Trophoblast cell (in vitro differentiated cells and primary cell): ENCODE results near the gene TMEM179B.

Experiments
- DNase-seq, 2 donors: peaks; one replicate each; pipeline ENCODE4 v3.0.0-alpha.2; 2016
- H2AFZ ChIP-seq: 2 replicates; pipeline ENCODE4 v1.6.1; 2013; ENCODE audit warnings: low read length, moderate library complexity, mild to moderate bottlenecking; ENCODE audit not compliant: insufficient read depth, poor library complexity
- H2AK5ac ChIP-seq: 2 replicates; pipeline ENCODE4 v1.6.1; 2013; ENCODE audit warnings: mild to moderate bottlenecking, low read length
- H2BK120ac ChIP-seq: 2 replicates; pipeline ENCODE4 v1.6.1; 2013; ENCODE audit warnings: low read length, mild to moderate bottlenecking, moderate library complexity; ENCODE audit not compliant: insufficient read depth, poor library complexity
- H2BK12ac ChIP-seq: 2 replicates; pipeline ENCODE4 v1.6.1; 2013; ENCODE audit warnings: mild to moderate bottlenecking, low read length, moderate library complexity
- H2BK5ac ChIP-seq: 2 replicates; pipeline ENCODE4 v1.6.1; 2013; ENCODE audit warnings: low read length, low read depth, moderate library complexity, mild to moderate bottlenecking; ENCODE audit not compliant: poor library complexity
- H3K14ac ChIP-seq: 2 replicates; pipeline ENCODE4 v1.6.1; 2013; ENCODE audit warnings: mild to moderate bottlenecking, low read length
- H3K18ac ChIP-seq: 2 replicates; pipeline ENCODE4 v1.6.1; 2013; ENCODE audit warnings: mild to moderate bottlenecking, low read length
- H3K23ac ChIP-seq: 2 replicates; pipeline ENCODE4 v1.6.1; 2013; ENCODE audit warnings: low read length
- H3K27ac ChIP-seq: 2 replicates; pipeline ENCODE4 v1.5.1; 2013; ENCODE audit warnings: low read depth, mild to moderate bottlenecking, inconsistent platforms, low read length, moderate library complexity
- H3K27me3 ChIP-seq: 2 replicates; pipeline ENCODE4 v1.6.1; 2013; ENCODE audit warnings: inconsistent platforms, mild to moderate bottlenecking, low read length, moderate library complexity; ENCODE audit not compliant: insufficient read depth
- H3K36me3 ChIP-seq, 2 experiments: 1 replicate in 1 of 2; 2 replicates in 1 of 2; pipeline ENCODE4 v1.6.1; 2013; ENCODE audit warnings: low read length in 2 of 2, mild to moderate bottlenecking in 2 of 2, moderate library complexity in 1 of 2; ENCODE audit not compliant: insufficient read depth in 2 of 2, control insufficient read depth in 1 of 2
- H3K4ac ChIP-seq: 2 replicates; pipeline ENCODE4 v1.6.1; 2013; ENCODE audit warnings: low read depth, mild to moderate bottlenecking, low read length, moderate library complexity
- H3K4me1 ChIP-seq, 2 experiments: 1 replicate in 1 of 2; 2 replicates in 1 of 2; pipeline ENCODE4 v1.6.1; 2013; ENCODE audit warnings: low read length in 2 of 2, mild to moderate bottlenecking in 2 of 2, moderate library complexity in 1 of 2; ENCODE audit not compliant: insufficient read depth in 2 of 2, control insufficient read depth in 1 of 2
- H3K4me2 ChIP-seq: 2 replicates; pipeline ENCODE4 v1.6.1; 2013; ENCODE audit warnings: inconsistent platforms, mild to moderate bottlenecking, low read length, moderate library complexity
- H3K4me3 ChIP-seq: 2 replicates; pipeline ENCODE4 v1.5.1; 2013; ENCODE audit warnings: mild to moderate bottlenecking, low read depth, low read length, inconsistent platforms
- H3K79me1 ChIP-seq: one replicate; pipeline ENCODE4 v1.6.1; 2013; ENCODE audit warnings: low read length
- H3K79me2 ChIP-seq: 2 replicates; pipeline ENCODE4 v1.6.1; 2013; ENCODE audit warnings: low read length, mild to moderate bottlenecking; ENCODE audit not compliant: control insufficient read depth, insufficient read depth, poor library complexity
- H3K9ac ChIP-seq: 2 replicates; pipeline ENCODE4 v1.6.1; 2013; ENCODE audit warnings: mild to moderate bottlenecking, low read length
- H3K9me3 ChIP-seq: 2 replicates; pipeline ENCODE4 v1.6.1; 2013; ENCODE audit warnings: low read depth, mild to moderate bottlenecking, control low read depth, inconsistent platforms, low read length; ENCODE audit not compliant: insufficient read depth
- H4K12ac ChIP-seq: 2 replicates; pipeline ENCODE4 v1.6.1; 2013; ENCODE audit warnings: low read depth, mild to moderate bottlenecking, low read length, moderate library complexity
- H4K8ac ChIP-seq: 2 replicates; pipeline ENCODE4 v1.6.1; 2013; ENCODE audit warnings: low read depth, mild to moderate bottlenecking, low read length, moderate library complexity
- H4K91ac ChIP-seq: one replicate; pipeline ENCODE4 v1.6.1; 2013; ENCODE audit warnings: low read depth, mild to moderate bottlenecking, low read length, moderate library complexity
- WGBS: extraction: QIAGEN DNeasy Blood & Tissue Kit; methylation state at CpG from one replicate; pipeline ENCODE4 v1.1.7; 2013; ENCODE audit warnings: missing lambda C conversion rate; ENCODE audit not compliant: insufficient read length, insufficient coverage; ENCODE audit errors: extremely low coverage; 5-methylcytosine and 5-hydroxymethylcytosine counted together

TMEM179B gene

GRCh38 chr11:62791501-62792201 lies 4.4 kb downstream of the TMEM179B start, which contains the start of gene TMEM223:
TSS of gene TMEM223 (minus strand) at chr11:62792006. CDS start at chr11:62791994, 12 bp downstream.
- peak within 1 kb of the TSS; percentile 90 for H4K91ac ChIP-seq
- peak within 1 kb of the TSS; percentile 92 for H3K14ac ChIP-seq
- H2AK5ac ChIP-seq: peak within 1 kb of the TSS; percentile 75
- peak within 1 kb of the TSS; percentile 95 for H3K18ac ChIP-seq
- no CpG with 5 or more reads among the region's 58 CpGs for WGBS
- peak within 1 kb of the TSS; percentile 98 for H4K8ac ChIP-seq
- H3K23ac ChIP-seq: no peak within 1 kb of the TSS
- peak within 1 kb of the TSS; percentile 90 for H3K4ac ChIP-seq
- H3K4me3 ChIP-seq: peak within 1 kb of the TSS; percentile 86
- H3K79me2 ChIP-seq: peaks cover 20% of the 10 kb centered on the region
- peak within 1 kb of the TSS; percentile 85 for H2BK5ac ChIP-seq
- H2BK12ac ChIP-seq: peak within 1 kb of the TSS; percentile 68
- H3K27me3 ChIP-seq: no peaks in the 10 kb centered on the region
- H2BK120ac ChIP-seq: peak within 1 kb of the TSS; percentile 86
- peaks cover 14% of the 10 kb centered on the region for H3K79me1 ChIP-seq
- H3K4me2 ChIP-seq: peak within 1 kb of the TSS; percentile 70
- DNase-seq: peak; percentile 79 to 83
- peaks cover 2% of the 10 kb centered on the region for H3K9me3 ChIP-seq
- peaks cover 9% of the 10 kb centered on the region in 2 experiments for H3K4me1 ChIP-seq
- peak within 1 kb of the TSS; percentile 86 for H3K27ac ChIP-seq
- H2AFZ ChIP-seq: peak within 1 kb of the TSS; percentile 73
- peak within 1 kb of the TSS; percentile 81 for H3K9ac ChIP-seq
- peaks cover 47 to 55% of the 10 kb centered on the region in 2 experiments for H3K36me3 ChIP-seq
- H4K12ac ChIP-seq: peak within 1 kb of the TSS; percentile 81

- Histone ChIP-seq H2AFZ (peak overlapping the region; percentile 30), H4K12ac (peak overlapping the region; percentile 49), H2BK5ac (peak overlapping the region; percentile 47), H3K27ac (peak overlapping the region; percentile 63), H3K4me2 (peak overlapping the region; percentile 70), H3K27me3 (no peaks in the 10 kb centered on the region), H2AK5ac (no peak overlapping the region), H3K9me3 (peaks cover 3% of the 10 kb centered on the region), H3K4me1 (peaks cover 9% of the 10 kb centered on the region in 2 experiments), H3K4me3 (no peak overlapping the region), H3K14ac (no peak overlapping the region), H3K79me1 (peaks cover 10% of the 10 kb centered on the region), H4K91ac (peak overlapping the region; percentile 2), H3K9ac (no peak overlapping the region), H3K18ac (peak overlapping the region; percentile 61), H4K8ac (peak overlapping the region; percentile 54), H3K36me3 (peaks cover 52 to 58% of the 10 kb centered on the region in 2 experiments), H2BK120ac (no peak overlapping the region), H3K23ac (no peak overlapping the region), H2BK12ac (peak overlapping the region; percentile 68), H3K4ac (no peak overlapping the region), H3K79me2 (peaks cover 17% of the 10 kb centered on the region)
- peak in 1 of 2 donors; percentile 33 for DNase-seq
- no CpG with 5 or more reads among the region's 11 CpGs for WGBS
Observed at GRCh38 chr11:62792202-62792575, 5.0 kb downstream of the TMEM179B start.

GRCh38 chr11:62794201-62794775 lies 7.1 kb downstream of the TMEM179B start:
- H2AK5ac ChIP-seq: no peak overlapping the region
- DNase-seq: peak; percentile 54 to 75
- no peak overlapping the region for H3K14ac ChIP-seq
- H2BK12ac ChIP-seq: no peak overlapping the region
- H3K4ac ChIP-seq: no peak overlapping the region
- no peak overlapping the region for H3K23ac ChIP-seq
- peaks cover 9% of the 10 kb centered on the region in 2 experiments for H3K4me1 ChIP-seq
- no peak overlapping the region for H3K9ac ChIP-seq
- no peak overlapping the region for H2BK5ac ChIP-seq
- no peak overlapping the region for H4K12ac ChIP-seq
- peaks cover 10% of the 10 kb centered on the region for H3K79me2 ChIP-seq
- peaks cover 5% of the 10 kb centered on the region for H3K79me1 ChIP-seq
- WGBS: no CpG with 5 or more reads among the region's 8 CpGs
- no peak overlapping the region for H4K8ac ChIP-seq
- H3K27me3 ChIP-seq: no peaks in the 10 kb centered on the region
- no peak overlapping the region for H3K27ac ChIP-seq
- H3K18ac ChIP-seq: no peak overlapping the region
- H2BK120ac ChIP-seq: no peak overlapping the region
- H3K4me3 ChIP-seq: no peak overlapping the region
- H2AFZ ChIP-seq: no peak overlapping the region
- H3K36me3 ChIP-seq: peaks cover 65 to 73% of the 10 kb centered on the region in 2 experiments
- H4K91ac ChIP-seq: no peak overlapping the region
- no peak overlapping the region for H3K4me2 ChIP-seq
- peaks cover 1% of the 10 kb centered on the region for H3K9me3 ChIP-seq

- H4K12ac ChIP-seq: no peak overlapping the region
- no peak overlapping the region for H3K4me3 ChIP-seq
- H3K36me3 ChIP-seq: peaks cover 71 to 78% of the 10 kb centered on the region in 2 experiments
- H3K4me1 ChIP-seq: peaks cover 5 to 9% of the 10 kb centered on the region in 2 experiments
- no peak overlapping the region for H3K18ac ChIP-seq
- H2BK5ac ChIP-seq: no peak overlapping the region
- no peak overlapping the region for H3K23ac ChIP-seq
- H4K8ac ChIP-seq: no peak overlapping the region
- no peak overlapping the region for H2AK5ac ChIP-seq
- no peak overlapping the region for H4K91ac ChIP-seq
- no peak overlapping the region for H3K4me2 ChIP-seq
- H3K9ac ChIP-seq: no peak overlapping the region
- H3K14ac ChIP-seq: no peak overlapping the region
- H3K79me2 ChIP-seq: peaks cover 5% of the 10 kb centered on the region
- no peak overlapping the region for H2AFZ ChIP-seq
- WGBS: no CpG with 5 or more reads among the region's 7 CpGs
- H2BK12ac ChIP-seq: no peak overlapping the region
- peaks cover 1% of the 10 kb centered on the region for H3K9me3 ChIP-seq
- H3K79me1 ChIP-seq: peaks cover 5% of the 10 kb centered on the region
- peak; percentile 65 to 81 for DNase-seq
- H3K27me3 ChIP-seq: no peaks in the 10 kb centered on the region
- no peak overlapping the region for H3K4ac ChIP-seq
- H2BK120ac ChIP-seq: no peak overlapping the region
- no peak overlapping the region for H3K27ac ChIP-seq
Observed at GRCh38 chr11:62796281-62796680, 9.1 kb downstream of the TMEM179B start.
